Endothelial cell of umbilical vein (primary cell): ENCODE data around the gene TCP11. TPM values are rescaled to one million over a fixed set of nuclear protein-coding genes. Genes with fewer than 3 reads are reported as not detected.

Source experiments
- BruUV-seq: library from RNA; stranded (reverse); fragments of 400-500 nt; replicated peaks from 2 replicates; lab custom pipeline; 2021; lab: Mats Ljungman, UMichigan
- CTCF ChIA-PET: fragments of 300-600, 350-600 bp; sonication (Branson Sonifier 250); formaldehyde crosslinking; loops from one replicate; lab custom pipeline; 2021; ENCODE audit warnings: antibody characterized with exemption, inconsistent platforms; lab: Charles Lee
- POLR2A ChIA-PET: fragments of 300-600, 350-600 bp; sonication (Branson Sonifier 250); formaldehyde crosslinking; loops from one replicate; lab custom pipeline; 2021; ENCODE audit warnings: antibody characterized with exemption, inconsistent platforms; lab: Charles Lee
- DNase-seq: peaks from one replicate; pipeline ENCODE4 v3.0.0-alpha.2; 2011; ENCODE audit warnings: low read depth, low spot score
- FAIRE-seq: peaks from 2 replicates; lab custom pipeline; 2011; peaks lifted over from hg19 to GRCh38; lab: Jason Lieb, UNC
- H2AFZ ChIP-seq: 2 replicates; pipeline ENCODE4 v1.6.0; 2012; ENCODE audit warnings: low read depth, low read length, control low read depth, inconsistent platforms
- H3K27ac ChIP-seq: 2 replicates; pipeline ENCODE4 v1.5.1; 2011; ENCODE audit warnings: low read depth, mild to moderate bottlenecking, control low read depth, low read length, moderate library complexity; ENCODE audit not compliant: insufficient read depth
- H3K27me3 ChIP-seq, 2 experiments: 2 replicates each; pipeline versions ENCODE4 v1.6.0 to v1.6.1; 2011; ENCODE audit warnings: low read length in 2 of 2, mixed read lengths in 1 of 2; ENCODE audit not compliant: control insufficient read depth in 2 of 2, insufficient read depth in 2 of 2
- H3K36me3 ChIP-seq, 2 experiments: 2 replicates in 1 of 2; 3 replicates in 1 of 2; pipeline ENCODE4 v1.5.1; 2011; ENCODE audit warnings: low read length in 2 of 2, mild to moderate bottlenecking in 1 of 2, moderate library complexity in 1 of 2; ENCODE audit not compliant: control insufficient read depth in 2 of 2, insufficient read depth in 2 of 2; ENCODE audit errors: extremely low read depth in 1 of 2
- H3K4me1 ChIP-seq: 3 replicates; pipeline ENCODE4 v1.5.1; 2011; ENCODE audit warnings: mild to moderate bottlenecking, low read length; ENCODE audit not compliant: control insufficient read depth, insufficient read depth; ENCODE audit errors: extremely low read depth
- H3K4me2 ChIP-seq: 2 replicates; pipeline ENCODE4 v1.6.1; 2011; ENCODE audit warnings: low read length, control low read depth, mixed read lengths; ENCODE audit not compliant: insufficient read depth
- H3K4me3 ChIP-seq, 3 experiments: fragments of 200-600 bp in 1 of 3; sonication (generic), shearing (Covaris generic) in 1 of 3; replicated peaks in 1 of 3; 2 replicates each; pipeline ENCODE4 v1.5.1; 2011 to 2016; ENCODE audit warnings: control low read depth in 3 of 3, low read length in 3 of 3, mild to moderate bottlenecking in 2 of 3, inconsistent platforms in 1 of 3, low read depth in 1 of 3, moderate library complexity in 1 of 3; ENCODE audit not compliant: insufficient read depth in 1 of 3
- H3K79me2 ChIP-seq: 2 replicates; pipeline ENCODE4 v1.6.0; 2012; ENCODE audit warnings: low read length, inconsistent platforms; ENCODE audit not compliant: control insufficient read depth, insufficient read depth
- H3K9ac ChIP-seq: replicated peaks from 2 replicates; pipeline ENCODE3; 2011; ENCODE audit warnings: low read length, control low read depth; ENCODE audit not compliant: insufficient read depth; ENCODE audit errors: extremely low read depth
- H3K9me1 ChIP-seq: replicated peaks from 3 replicates; pipeline ENCODE4 v1.6.0; 2011; ENCODE audit warnings: mild to moderate bottlenecking, low read length; ENCODE audit not compliant: control insufficient read depth, insufficient read depth; ENCODE audit errors: extremely low read depth
- H3K9me3 ChIP-seq: replicated peaks from 2 replicates; pipeline ENCODE4 v1.5.1; 2012; ENCODE audit warnings: low read length, inconsistent platforms; ENCODE audit not compliant: control insufficient read depth, insufficient read depth
- H4K20me1 ChIP-seq: replicated peaks from 2 replicates; pipeline ENCODE3; 2011; ENCODE audit warnings: mild to moderate bottlenecking, low read length; ENCODE audit not compliant: control insufficient read depth, insufficient read depth; ENCODE audit errors: extremely low read depth
- EZH2 ChIP-seq: IDR thresholded peaks from 2 replicates; pipeline ENCODE4 v1.6.1; 2012; ENCODE audit warnings: borderline replicate concordance, low read depth, mild to moderate bottlenecking, moderate library complexity, low read length, inconsistent platforms; ENCODE audit not compliant: severe bottlenecking
- FOS ChIP-seq: IDR thresholded peaks from 2 replicates; pipeline ENCODE4 v1.6.1; 2011; ENCODE audit warnings: mild to moderate bottlenecking, low read length, moderate library complexity, borderline replicate concordance; ENCODE audit not compliant: insufficient read depth
- GATA2 ChIP-seq: IDR thresholded peaks from 2 replicates; pipeline ENCODE4 v1.7.0; 2011; ENCODE audit warnings: low read depth, mild to moderate bottlenecking, moderate library complexity, mixed read lengths, low read length; ENCODE audit not compliant: insufficient read length, insufficient read depth
- JUN ChIP-seq: IDR thresholded peaks from 2 replicates; pipeline ENCODE4 v1.6.1; 2011; ENCODE audit warnings: borderline replicate concordance, low read depth; ENCODE audit not compliant: insufficient read length, insufficient read depth
- MYC ChIP-seq: IDR thresholded peaks from one replicate; pipeline ENCODE4 v1.6.1; 2011; ENCODE audit warnings: mild to moderate bottlenecking, low read depth, low read length
- POLR2A ChIP-seq: IDR thresholded peaks from 2 replicates; pipeline ENCODE4 v1.6.1; 2012; ENCODE audit warnings: low read depth, mild to moderate bottlenecking, control low read depth, low read length
- POLR2AphosphoS5 ChIP-seq: IDR thresholded peaks from 2 replicates; pipeline ENCODE4 v1.6.1; 2012; ENCODE audit warnings: low read depth, mild to moderate bottlenecking, control low read depth, low read length, moderate library complexity; ENCODE audit not compliant: insufficient read depth
- dilution Hi-C: fragments of 300-500 bp; cut with MboI; formaldehyde crosslinking; loops from one replicate; pipeline ENCODE4 v1.15.0; 2019; ENCODE audit warnings: low sequenced_read_pairs; ENCODE audit not compliant: extremely low pct_ligation_motif_present
- intact Hi-C: fragments of 100-400 bp; cut with micrococcal nuclease; formaldehyde crosslinking; loops from one replicate; pipeline ENCODE4 v1.10.0; 2022
- polyA plus RNA-seq, 4 experiments: library from polyadenylated mRNA; depleted of rRNA in 3 of 4; stranded (reverse) in 3 of 4; unstranded in 1 of 4; fragments of >200 nt; gene quantifications; 2 replicates each; pipeline versions ENCODE4 v1.2.1 to v1.2.3, GENCODE V29; 2011 to 2012; ENCODE audit warnings: missing spikeins in 1 of 4
- total RNA-seq: library from RNA; stranded (reverse); gene quantifications from 2 replicates; pipeline ENCODE4 v1.2.3, GENCODE V29; 2021
- TF ChIP-seq, protein P1 (sequence below), 2 donors: IDR thresholded peaks; 1 replicate in 1 of 2; 2 replicates in 1 of 2; pipeline ENCODE4 v1.5.1; 2011; ENCODE audit warnings: low read length in 2 of 2, mild to moderate bottlenecking in 2 of 2, moderate library complexity in 2 of 2, control low read depth in 1 of 2, inconsistent platforms in 1 of 2, low read depth in 1 of 2; ENCODE audit not compliant: insufficient read depth in 1 of 2; ENCODE audit errors: extremely low read depth in 1 of 2
- TF ChIP-seq, protein P2 (sequence below): IDR thresholded peaks from 2 replicates; pipeline ENCODE4 v1.6.1; 2011; ENCODE audit not compliant: insufficient read depth, insufficient read length

Gene TCP11
- total and polyA plus RNA-seq, 2 donors (not counting 3 experiments of a cell fraction or from before 2014, with no cell fraction given) = 0.18 TPM; not detected in 1

DNA sequence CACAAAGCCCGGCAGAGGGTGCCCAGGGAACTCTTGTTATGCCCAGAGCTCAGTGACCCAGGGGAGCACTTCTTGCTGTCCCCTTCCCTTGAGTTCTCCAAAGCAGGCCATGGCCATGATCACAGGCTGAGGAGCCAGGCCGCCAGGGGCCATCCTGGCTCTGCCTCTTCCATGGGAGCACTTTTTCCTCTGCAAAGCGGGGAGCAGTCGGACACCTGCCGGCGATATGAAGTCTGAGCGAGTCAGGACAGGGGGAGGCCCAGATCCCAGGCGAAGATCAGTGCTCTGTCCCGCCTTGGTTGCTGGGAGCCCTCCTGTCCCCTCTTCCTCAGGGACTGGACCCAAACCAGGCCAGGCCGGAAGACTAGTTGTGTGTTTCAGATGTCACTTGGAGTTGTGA lies 67.9 kb downstream of the TCP11 start:
- DNase-seq = no peak
- no peak overlapping the region for H2AFZ ChIP-seq
- H3K27me3 ChIP-seq = no peaks in the 10 kb centered on the region
- no peak for FAIRE-seq
- H3K9ac ChIP-seq = no peak overlapping the region
- dilution Hi-C loops (no loop called here), intact Hi-C loops (no loop called here)
- POLR2A ChIA-PET = no interaction called here
- H3K36me3 ChIP-seq = peaks cover 2 to 16% of the 10 kb centered on the region in 2 experiments
- no peaks in the 10 kb centered on the region for H4K20me1 ChIP-seq
- TF ChIP-seq FOS = no peak
- TF ChIP-seq MYC = no peak
- TF ChIP-seq GATA2 = no peak
- TF ChIP-seq POLR2AphosphoS5 = no peak
- no peak for TF ChIP-seq POLR2A
- TF ChIP-seq EZH2 = no peak
- TF ChIP-seq, protein P1, sequence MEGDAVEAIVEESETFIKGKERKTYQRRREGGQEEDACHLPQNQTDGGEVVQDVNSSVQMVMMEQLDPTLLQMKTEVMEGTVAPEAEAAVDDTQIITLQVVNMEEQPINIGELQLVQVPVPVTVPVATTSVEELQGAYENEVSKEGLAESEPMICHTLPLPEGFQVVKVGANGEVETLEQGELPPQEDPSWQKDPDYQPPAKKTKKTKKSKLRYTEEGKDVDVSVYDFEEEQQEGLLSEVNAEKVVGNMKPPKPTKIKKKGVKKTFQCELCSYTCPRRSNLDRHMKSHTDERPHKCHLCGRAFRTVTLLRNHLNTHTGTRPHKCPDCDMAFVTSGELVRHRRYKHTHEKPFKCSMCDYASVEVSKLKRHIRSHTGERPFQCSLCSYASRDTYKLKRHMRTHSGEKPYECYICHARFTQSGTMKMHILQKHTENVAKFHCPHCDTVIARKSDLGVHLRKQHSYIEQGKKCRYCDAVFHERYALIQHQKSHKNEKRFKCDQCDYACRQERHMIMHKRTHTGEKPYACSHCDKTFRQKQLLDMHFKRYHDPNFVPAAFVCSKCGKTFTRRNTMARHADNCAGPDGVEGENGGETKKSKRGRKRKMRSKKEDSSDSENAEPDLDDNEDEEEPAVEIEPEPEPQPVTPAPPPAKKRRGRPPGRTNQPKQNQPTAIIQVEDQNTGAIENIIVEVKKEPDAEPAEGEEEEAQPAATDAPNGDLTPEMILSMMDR (IDR thresholded peaks at IDR 0.05; ENCODE audit: extremely low read depth in 1 of 2, insufficient read depth in 1 of 2, low read depth in 1 of 2, low read length in 2 of 2) = no peak
- TF ChIP-seq, protein P2, sequence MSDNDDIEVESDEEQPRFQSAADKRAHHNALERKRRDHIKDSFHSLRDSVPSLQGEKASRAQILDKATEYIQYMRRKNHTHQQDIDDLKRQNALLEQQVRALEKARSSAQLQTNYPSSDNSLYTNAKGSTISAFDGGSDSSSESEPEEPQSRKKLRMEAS = no peak
- TF ChIP-seq JUN = no peak
- H3K4me2 ChIP-seq = no peak overlapping the region
- H3K4me1 ChIP-seq = no peaks in the 10 kb centered on the region
- no peaks in the 10 kb centered on the region for H3K9me3 ChIP-seq
- no peak overlapping the region for H3K27ac ChIP-seq
- H3K79me2 ChIP-seq = no peaks in the 10 kb centered on the region
- CTCF ChIA-PET = interaction anchor here (1.5 kb wide), 1 partner anchor 86 kb away, joined by 5 read pairs; no protein-coding TSS in a partner anchor
- BruUV-seq = no TSS peak
- no peaks in the 10 kb centered on the region for H3K9me1 ChIP-seq
- H3K4me3 ChIP-seq = no peak overlapping the region
